ENCODE results near the gene TBC1D17.

TBC1D17 gene

DNA sequence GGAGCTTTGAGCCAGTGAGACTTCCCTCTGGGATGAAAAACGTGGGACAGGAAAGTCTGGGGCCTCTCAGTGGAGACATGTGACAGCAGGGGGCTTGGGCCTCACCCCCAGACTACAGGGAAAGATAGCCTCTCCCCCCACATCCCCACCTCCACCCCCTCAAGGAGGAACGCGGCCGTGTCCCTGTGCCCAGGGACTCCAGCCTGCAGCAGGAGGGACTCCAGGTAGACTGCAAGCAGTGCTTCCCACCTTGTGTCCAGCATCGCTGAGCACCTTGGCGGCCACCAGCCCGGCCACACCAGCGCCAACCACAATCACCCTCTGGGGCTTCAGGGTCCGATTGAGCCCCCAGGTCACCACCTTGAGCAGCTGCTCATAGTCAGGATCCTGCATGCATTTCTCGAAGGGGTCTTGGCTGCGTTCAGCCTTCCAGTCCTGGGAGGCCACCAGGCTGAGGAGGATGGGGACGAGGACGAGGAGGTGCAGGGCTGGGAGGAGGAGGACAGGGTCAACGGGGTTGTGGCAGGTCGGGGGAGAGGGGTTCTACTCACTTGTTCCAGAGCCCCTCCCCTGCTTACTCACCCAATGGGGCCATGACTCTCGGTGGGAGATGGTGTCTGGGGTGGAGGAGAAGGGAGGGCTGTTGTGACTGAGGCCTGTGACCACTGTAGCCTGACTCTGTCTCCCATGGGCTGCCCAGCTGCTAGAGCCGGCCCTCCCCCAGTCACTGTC, 18.2 kb downstream of the TBC1D17 start:
- no peak for DNase-seq

- peak; percentile 50 to 57 for DNase-seq
Observed at GRCh38 chr19:49896863-49897621, 19.5 kb downstream of the TBC1D17 start, which contains the start of gene IL4I1. Gene IL4I1 (minus strand): TSS chr19:49896887. CDS start chr19:49896160, 727 bp downstream.

- no peak for DNase-seq
Observed at GRCh38 chr19:49904136-49904535, 26.6 kb downstream of the TBC1D17 start.

GRCh38 chr19:49906879-49907564, 29.5 kb downstream of the TBC1D17 start:
- no peak for DNase-seq

- DNase-seq = no peak
Observed at GRCh38 chr19:49907745-49908446, 30.4 kb downstream of the TBC1D17 start.

DNA sequence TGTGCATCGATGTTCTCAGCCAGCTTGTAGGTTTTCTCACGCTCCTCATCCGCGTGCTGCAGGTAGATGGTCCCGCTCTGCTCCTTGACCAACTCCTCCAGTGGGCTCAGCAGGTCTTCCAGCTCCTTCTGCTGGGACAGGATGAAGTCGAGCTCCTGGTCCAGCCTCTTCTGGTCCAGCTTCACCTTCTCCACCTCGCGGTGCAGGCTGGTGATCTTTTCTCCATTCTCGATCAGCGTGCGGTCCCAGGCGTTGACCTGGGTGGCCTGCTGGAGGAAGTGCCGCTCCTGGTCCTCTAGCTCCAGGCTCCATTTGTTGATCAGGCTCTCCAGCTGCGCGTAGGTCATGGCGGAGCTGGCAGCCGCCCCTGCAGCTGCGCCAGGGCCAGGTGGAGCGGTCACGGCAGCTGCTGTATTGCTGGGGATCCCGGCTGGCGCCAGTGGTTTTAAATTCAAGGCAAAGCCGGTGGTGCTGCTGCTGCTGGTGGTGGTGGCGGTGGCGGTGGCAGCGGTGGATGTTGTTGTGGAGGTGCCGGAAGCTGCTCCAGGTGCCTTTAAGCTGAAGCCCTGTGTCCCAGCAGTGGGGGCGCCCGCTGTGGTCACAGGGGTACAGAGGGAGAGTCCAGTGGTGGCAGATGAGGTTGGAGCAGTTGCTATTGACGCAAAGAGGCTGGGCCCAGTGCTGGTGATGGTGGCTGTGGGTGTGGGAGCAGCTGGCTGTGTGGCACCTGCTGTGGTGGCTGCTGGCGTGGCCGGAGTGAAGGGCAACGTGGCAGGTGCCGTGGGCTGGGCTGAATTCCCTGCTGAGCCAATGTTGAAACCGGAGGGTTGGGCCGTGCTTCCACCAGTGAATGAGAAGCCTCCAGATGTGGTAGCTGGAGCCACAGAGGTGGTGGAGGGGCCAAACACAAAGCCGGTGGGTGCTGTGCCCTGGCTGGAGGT, 31.2 kb downstream of the TBC1D17 start:
- no peak for DNase-seq

DNA sequence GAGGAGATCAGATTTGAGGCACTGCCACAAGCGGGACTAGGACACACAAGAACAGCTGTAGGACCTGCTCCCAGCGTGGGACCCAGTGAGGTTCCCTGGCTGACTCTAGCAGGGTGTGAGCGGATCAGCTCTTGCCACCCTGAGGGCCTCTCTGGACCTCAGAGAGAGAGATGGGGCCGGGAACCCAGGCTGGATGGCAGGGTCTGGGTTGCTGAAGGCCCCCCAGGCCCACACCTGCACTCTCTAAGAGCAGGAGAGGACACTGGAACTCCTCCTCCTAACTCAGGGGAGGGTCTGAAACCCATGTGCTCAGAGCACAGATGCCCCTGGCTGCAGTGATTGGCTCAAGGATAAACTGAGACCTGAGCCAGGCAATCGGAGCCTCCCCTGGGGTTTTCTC, 32.7 kb downstream of the TBC1D17 start:
- DNase-seq = no peak

- no peak for DNase-seq
Observed at GRCh38 chr19:49911381-49912145, 34.1 kb downstream of the TBC1D17 start.

DNA sequence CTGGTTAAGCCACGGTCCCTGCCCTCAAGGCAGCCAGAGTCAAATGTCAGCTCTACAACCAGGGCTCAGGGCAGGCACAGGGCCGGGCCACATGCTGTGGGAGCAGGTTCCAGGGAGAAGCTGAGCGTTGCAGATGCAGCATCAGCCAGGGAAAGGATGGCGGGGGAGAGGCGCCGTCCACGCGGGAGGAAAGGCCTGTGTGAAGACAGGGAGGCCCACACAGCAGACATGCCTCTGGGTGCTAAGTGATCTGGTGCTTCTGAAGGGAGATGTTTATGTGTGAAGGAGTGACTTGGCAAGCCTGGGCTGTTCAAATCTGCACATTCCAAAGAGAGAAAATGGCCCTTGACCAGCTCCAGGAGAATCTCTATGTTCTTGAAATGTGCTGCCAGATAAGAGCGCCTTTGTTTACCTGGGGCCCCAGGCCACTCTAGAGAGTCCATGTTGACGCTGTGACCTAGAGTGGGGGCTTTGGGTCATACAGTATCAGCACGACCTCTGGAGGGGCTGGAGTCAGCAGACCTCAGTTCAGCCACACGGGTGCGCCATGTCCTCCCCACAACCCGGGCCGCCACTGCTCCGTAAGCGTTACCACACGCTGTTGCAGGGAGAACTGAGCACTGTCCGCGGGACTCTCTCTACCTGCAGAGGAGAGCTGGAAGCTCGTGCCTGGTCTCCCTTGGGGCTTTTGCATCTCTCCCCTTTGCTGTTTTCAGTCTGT, 35.6 kb downstream of the TBC1D17 start:
- DNase-seq = no peak

GRCh38 chr19:49913720-49914119, 36.2 kb downstream of the TBC1D17 start:
- DNase-seq = no peak

DNA sequence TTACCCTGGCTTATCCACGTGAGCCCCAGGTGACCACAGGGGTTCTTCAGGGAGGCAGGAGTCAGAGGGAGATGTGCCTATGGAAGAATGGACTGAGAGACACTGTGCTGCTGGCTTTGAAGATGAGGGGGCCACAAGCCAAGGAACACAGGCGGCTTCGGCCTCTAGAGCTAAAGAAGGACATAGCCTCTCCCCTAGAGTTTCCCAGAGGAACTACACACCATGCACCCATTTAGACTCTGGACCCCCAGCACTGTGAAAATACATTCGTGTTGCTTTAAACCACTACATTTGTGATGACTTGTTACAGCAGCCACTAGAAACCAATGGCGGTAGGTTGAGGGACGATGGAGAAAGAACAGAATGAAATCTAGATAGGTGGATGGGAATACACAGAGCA, 37.8 kb downstream of the TBC1D17 start:
- no peak for DNase-seq

DNA sequence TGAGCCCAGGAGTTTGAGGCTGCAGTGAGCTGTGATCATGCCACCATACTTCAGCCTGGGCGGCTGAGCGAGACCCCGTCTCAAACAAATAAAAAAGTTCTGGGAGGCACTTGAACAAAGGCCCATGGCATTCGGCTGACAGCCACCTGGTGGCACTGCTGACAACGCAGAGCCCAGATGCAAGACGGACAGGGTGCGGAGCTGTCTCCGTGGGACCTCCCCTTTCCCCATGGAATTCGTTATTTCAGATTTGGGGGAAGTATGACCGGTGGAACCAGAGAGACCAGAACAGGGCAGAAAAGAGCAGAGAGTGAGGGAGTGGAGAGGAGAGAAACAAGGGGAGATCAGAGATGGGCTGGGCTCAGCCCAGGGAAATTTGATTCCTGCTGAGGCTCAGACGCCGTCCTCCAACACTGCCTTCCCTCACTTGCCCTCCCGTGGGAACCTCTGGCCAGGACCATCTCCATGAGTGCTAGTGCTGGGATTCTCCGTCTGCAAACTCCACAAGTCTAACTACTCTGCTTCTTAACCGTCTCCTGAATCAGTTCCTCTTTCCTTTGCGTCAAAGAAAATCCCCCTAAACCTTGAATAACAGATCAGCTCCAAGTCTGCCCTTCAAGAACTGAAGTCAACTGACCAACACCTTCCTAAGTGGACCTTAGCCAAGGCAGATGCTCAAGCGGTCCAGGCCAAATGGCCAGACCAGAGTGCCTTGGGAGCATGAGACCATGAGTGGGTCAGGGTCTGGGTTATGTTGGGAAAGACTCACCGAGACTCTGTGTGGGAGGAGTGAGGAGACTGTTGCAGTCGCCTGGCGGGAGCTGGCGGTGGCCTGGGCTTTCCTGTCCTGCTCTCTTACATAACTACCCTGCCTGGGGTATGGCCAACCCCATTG, 39.6 kb downstream of the TBC1D17 start:
- DNase-seq = no peak

DNA sequence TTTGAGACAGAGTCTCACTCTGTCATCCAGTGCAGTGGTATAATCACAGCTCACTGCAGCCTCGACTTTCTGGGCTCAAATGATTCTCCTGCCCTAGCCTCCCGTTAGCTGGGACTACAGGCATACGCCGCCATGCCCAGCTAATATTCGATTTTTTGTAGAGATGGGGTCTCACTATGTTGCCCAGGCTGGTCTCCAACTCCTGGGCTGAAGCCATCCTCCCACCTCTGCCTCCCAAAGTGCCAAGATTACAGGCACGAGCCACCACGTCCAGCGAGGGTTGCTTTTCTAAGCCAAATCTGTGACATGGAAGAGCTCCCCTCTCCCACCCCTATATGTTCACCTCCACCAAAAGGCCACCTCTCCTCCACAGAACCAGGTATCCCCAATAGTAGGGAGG, 40.6 kb downstream of the TBC1D17 start:
- no peak for DNase-seq

GRCh38 chr19:49920624-49921363, 43.3 kb downstream of the TBC1D17 start:
- no peak for DNase-seq

DNA sequence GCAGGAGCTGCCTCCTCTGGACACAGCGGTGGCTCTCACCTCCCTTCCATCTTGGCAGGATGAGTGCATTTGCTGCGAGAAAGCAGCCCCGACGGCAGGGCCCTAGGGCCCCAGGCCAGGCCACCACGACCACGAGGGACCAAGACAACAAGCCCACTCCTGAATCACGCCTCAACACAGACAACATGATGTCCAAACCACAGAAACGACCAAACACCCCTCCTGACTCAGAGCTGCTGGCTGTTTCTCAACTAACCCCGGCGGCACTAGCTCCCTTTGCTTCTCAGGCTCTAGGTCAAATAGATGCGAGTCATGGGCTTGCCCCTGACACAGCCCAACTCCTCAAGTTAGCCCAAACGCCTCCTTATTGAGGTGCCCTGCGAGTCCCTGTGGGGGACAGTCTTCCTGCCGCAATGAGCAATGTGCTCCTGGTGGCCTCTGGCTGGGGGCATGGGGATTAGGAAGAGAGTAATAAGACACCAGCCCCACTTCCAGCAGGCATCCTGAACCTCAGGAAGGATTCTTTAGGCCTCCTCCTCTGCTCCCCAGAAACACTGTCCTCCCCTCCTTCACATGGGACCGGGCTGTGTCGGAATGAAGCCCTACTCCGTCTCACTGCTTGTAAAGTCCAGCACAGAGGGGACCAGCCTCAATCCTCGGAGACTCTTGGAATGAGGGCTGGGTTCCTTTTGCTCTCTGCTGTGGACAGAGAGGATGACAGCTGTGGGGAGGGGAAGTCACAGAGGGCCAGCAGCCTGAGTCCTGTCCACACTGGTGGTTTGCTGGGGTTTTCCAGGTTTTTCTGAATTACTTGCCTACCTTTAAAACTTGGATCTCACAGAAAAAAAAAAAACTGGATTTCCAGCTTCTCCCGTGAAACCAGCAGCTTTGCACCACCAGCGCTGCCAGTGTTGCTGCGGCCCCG, 44.6 kb downstream of the TBC1D17 start:
- DNase-seq = no peak

DNA sequence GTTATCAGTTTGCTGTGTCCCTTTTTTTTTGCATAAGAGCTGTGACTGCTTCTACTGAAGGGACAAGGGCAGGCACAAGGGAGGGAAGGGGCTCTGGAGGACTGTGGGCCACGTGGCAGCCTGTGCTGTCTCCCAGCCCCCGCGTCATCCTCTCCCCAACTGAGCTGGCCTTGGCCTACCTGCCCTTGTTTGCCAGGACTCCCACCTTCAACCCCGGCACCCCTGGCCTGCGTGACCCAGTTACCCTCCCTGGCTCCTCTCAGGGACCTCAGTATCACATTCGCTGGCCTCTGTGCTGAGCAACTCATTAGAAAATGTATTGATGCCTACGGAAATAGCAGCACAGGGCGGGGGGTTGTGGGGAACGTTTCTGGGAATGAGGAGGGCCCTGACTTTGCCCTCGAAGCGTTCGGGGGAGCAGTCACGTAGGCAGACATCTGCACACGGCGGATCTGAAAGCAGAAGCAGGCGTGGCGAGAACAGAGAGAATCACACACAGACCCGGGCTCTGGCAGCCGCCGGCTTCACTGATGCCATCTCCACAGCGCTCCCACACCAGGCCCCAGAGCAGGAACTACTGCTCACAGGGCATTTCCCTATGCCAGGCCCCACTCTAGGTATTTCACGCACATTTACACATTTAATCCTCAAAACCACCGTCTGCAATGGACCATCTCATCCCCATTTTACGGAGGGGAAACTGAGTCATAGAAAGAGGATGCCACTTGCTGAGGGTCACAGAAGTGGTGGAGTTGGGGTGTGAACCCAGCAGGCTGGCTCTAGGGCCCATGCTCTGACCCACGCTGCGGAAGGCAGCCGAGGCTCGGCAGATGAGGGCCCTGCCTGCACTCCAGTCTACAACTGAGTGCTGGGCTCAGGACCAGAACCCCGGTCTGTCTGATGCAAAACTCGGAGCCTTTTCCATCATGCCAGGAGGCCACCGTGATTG, 45.8 kb downstream of the TBC1D17 start:
- DNase-seq = no peak
